Measurements from ENCODE around the gene RASL12. TPM values are rescaled to one million over a fixed set of nuclear protein-coding genes. Genes with fewer than 3 reads are reported as not detected.

Gene RASL12
- total and polyA plus RNA-seq, 10 donors, result 2.7 to 38.5 (median 9.3) TPM

- no peak overlapping the region for H3K4me3 ChIP-seq
- peak overlapping the region in 2 of 8 donors; percentile 8 to 59 for H3K27ac ChIP-seq
- peaks cover 0 to 31% (median 4%) of the 10 kb centered on the region in 7 donors for H3K27me3 ChIP-seq (replicated peaks in 1 of 7)
- 83 to 89% (median 84%) methylated on average over 2 to 3 of the region's 3 CpGs for WGBS, 5 donors
- no peak for TF ChIP-seq POLR2AphosphoS5 (IDR thresholded peaks at IDR 0.05)
- no peak for TF ChIP-seq POLR2A (IDR thresholded peaks at IDR 0.05)
- TF ChIP-seq CTCF (IDR thresholded peaks at IDR 0.05 in 8 of 11, conservative IDR thresholded peaks at IDR 0.05 in 3 of 11), result no peak
- H3K4me1 ChIP-seq, result peaks cover 0 to 68% (median 18%) of the 10 kb centered on the region in 6 donors
- H3K36me3 ChIP-seq, result peaks cover 0 to 2% (median 0%) of the 10 kb centered on the region in 6 donors
- intact Hi-C loops (cut with DNase I; ENCODE audit: low total_unique reads), result no loop called here
- no peaks in the 10 kb centered on the region for H3K9me3 ChIP-seq
- DNase-seq, result no peak
These were observed 19.6 kb upstream of the RASL12 start for GRCh38 chr15:65087411-65087810.

DNA sequence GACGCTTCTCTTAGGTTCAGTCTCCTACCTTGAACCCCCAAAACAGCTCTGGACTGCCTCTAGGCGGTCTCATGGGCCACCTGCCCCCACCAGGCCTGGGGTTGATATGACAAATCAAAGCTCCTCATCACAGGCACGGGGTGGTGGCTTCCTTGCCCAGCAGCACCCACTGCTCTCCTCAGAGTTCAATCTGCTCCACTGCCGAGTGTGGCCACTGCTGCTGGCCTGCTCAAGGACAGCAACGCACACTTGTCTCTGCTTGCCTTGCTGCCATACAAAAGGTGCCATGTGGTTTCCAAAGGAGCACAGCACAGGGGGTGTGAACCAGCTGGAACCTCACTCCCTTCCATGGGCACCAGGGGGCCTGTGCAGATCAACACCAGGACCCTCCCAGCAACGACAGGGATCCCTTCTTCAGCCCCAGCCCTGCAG lies 18.9 kb upstream of the RASL12 start:
- Histone ChIP-seq H3K4me3 (no peak overlapping the region), H3K27me3 (replicated peaks in 1 of 7) (peaks cover 0 to 39% (median 6%) of the 10 kb centered on the region in 7 donors), H3K27ac (peak overlapping the region in 2 of 8 donors; percentile 8 to 59), H3K4me1 (peaks cover 0 to 75% (median 22%) of the 10 kb centered on the region in 6 donors), H3K9me3 (no peaks in the 10 kb centered on the region), H3K36me3 (no peaks in the 10 kb centered on the region)
- TF ChIP-seq POLR2A (IDR thresholded peaks at IDR 0.05) (no peak), CTCF (IDR thresholded peaks at IDR 0.05 in 8 of 11, conservative IDR thresholded peaks at IDR 0.05 in 3 of 11) (no peak), POLR2AphosphoS5 (IDR thresholded peaks at IDR 0.05) (no peak)
- intact Hi-C loops (cut with DNase I; ENCODE audit: low total_unique reads), result no loop called here
- 63 to 73% (median 71%) methylated on average over 5 to 6 of the region's 6 CpGs for WGBS, 5 donors
- DNase-seq, result no peak

DNA sequence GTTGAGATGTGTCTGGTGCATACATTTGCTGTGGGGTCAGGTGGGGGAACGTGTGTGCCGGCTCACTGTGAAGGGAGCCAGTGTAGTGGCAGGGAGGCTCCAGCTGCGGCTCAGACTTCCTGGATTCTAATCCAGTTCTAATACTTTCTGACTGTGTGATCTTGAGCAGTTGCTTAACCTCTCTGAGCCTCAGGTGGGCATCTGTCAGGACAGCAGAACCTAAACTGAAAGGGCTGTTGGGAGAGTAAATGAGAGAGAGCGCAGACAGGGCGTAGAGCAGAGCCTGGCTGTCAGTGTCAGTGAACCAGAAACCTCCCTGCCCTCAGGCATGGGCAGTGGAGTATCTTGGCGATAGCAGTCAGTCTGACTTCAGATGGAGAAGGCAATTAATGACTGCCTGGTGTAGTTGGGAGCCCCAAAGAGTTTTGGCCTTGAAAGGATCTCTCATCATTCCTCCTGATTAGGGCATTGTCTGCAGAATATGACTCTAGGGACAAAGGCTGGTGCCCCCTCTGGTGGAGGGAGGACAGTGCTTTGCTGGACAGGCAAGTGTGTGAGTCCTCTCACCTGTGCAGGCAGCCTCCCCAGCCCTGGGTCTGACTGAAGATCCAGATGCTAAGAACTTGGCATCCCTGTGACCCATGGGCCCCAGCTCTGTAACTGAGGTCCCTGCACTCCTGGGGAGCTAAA lies 18.3 kb upstream of the RASL12 start:
- no peak for TF ChIP-seq POLR2AphosphoS5 (IDR thresholded peaks at IDR 0.05)
- peak in 3 of 11 experiments; percentile 11 to 33 (median 14) for TF ChIP-seq CTCF (IDR thresholded peaks at IDR 0.05 in 8 of 11, conservative IDR thresholded peaks at IDR 0.05 in 3 of 11)
- Histone ChIP-seq H3K36me3 (no peaks in the 10 kb centered on the region), H3K4me1 (peaks cover 0 to 75% (median 24%) of the 10 kb centered on the region in 6 donors), H3K27me3 (replicated peaks in 1 of 7) (peaks cover 0 to 43% (median 6%) of the 10 kb centered on the region in 7 donors), H3K4me3 (no peak overlapping the region), H3K27ac (peak overlapping the region in 4 of 8 donors; percentile 8 to 59 (median 50)), H3K9me3 (no peaks in the 10 kb centered on the region)
- intact Hi-C loops (cut with DNase I; ENCODE audit: low total_unique reads), result no loop called here
- 74 to 93% (median 90%) methylated on average over 6 of the region's 6 CpGs for WGBS, 5 donors
- DNase-seq, result no peak

DNA sequence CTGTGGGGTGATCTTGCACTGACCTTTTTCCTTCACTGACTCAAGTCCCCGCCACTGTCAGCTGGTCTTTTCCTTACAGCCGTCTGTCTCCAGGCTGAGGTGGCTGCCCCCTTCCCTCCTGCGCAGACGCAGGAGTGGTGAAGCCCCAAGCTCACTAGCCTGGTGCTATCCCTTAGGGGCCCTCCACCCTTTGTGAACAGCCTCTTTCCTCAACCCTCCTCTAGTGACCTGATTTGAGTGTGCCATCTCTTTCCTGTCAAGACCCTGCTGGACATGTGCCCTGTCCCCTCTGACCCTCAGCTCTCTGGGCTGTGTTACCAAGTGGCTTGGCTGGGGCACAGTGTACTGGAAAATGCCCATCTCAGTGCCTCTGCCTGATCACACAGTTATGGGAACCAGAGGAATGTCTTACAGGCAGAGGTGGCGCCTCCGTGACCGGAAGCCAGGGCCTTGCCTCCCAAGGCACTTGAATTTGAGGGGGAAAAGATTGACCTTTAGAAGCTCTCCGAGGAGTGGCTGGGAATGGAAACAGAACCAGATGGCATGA lies 17.5 kb upstream of the RASL12 start:
- H3K4me1 ChIP-seq, result peaks cover 0 to 75% (median 24%) of the 10 kb centered on the region in 6 donors
- TF ChIP-seq POLR2A (IDR thresholded peaks at IDR 0.05), result no peak
- peak in 2 of 3 donors; percentile 42 to 51 for TF ChIP-seq POLR2AphosphoS5 (IDR thresholded peaks at IDR 0.05)
- no peak for TF ChIP-seq CTCF (IDR thresholded peaks at IDR 0.05 in 8 of 11, conservative IDR thresholded peaks at IDR 0.05 in 3 of 11)
- DNase-seq, result no peak
- intact Hi-C loops (cut with DNase I; ENCODE audit: low total_unique reads), result no loop called here
- no peaks in the 10 kb centered on the region for H3K9me3 ChIP-seq
- H3K27ac ChIP-seq, result peak overlapping the region in 5 of 8 donors; percentile 9 to 59 (median 55)
- H3K36me3 ChIP-seq, result no peaks in the 10 kb centered on the region
- WGBS, 5 donors, result 76 to 85% (median 80%) methylated on average over 8 of the region's 8 CpGs
- H3K4me3 ChIP-seq, result no peak overlapping the region
- H3K27me3 ChIP-seq (replicated peaks in 1 of 7), result peaks cover 0 to 45% (median 6%) of the 10 kb centered on the region in 7 donors

All from spleen (tissue), 11 donors.